Vagina (tissue), 2 donors: ENCODE measurements around the gene AJAP1. TPM values are rescaled to one million over a fixed set of nuclear protein-coding genes. Genes with fewer than 3 reads are reported as not detected.

Experiments
- DNase-seq, 2 donors: peaks; one replicate each; pipeline ENCODE4 v3.0.0-alpha.2; 2017; ENCODE audit errors: extremely low spot score in 2 of 2
- H3K27ac ChIP-seq: fragments of 200-600 bp; sonication (generic); one replicate; pipeline ENCODE4 v1.5.1; 2019
- H3K27me3 ChIP-seq: fragments of 200-600 bp; sonication (generic); one replicate; pipeline ENCODE4 v1.5.1; 2019
- H3K36me3 ChIP-seq, 2 donors: fragments of 200-600 bp; sonication (generic); one replicate each; pipeline ENCODE4 v1.5.1; 2017 to 2019
- H3K4me1 ChIP-seq: fragments of 200-600 bp; sonication (generic); one replicate; pipeline ENCODE4 v1.5.1; 2019
- H3K4me3 ChIP-seq, 2 donors: fragments of 200-600 bp; sonication (generic); 1 replicate in 1 of 2; 2 replicates in 1 of 2; pipeline ENCODE4 v1.5.1; 2016 to 2019
- H3K9me3 ChIP-seq: fragments of 200-600 bp; sonication (generic); one replicate; pipeline ENCODE4 v1.5.1; 2019
- CTCF ChIP-seq, 3 experiments: fragments of 450-650 bp in 2 of 3; fragments of 200-600 bp in 1 of 3; sonication (generic) in 1 of 3; IDR thresholded peaks; one replicate each; pipeline ENCODE4 v1.5.1; 2017 to 2019; ENCODE audit warnings: antibody characterized with exemption in 3 of 3, mild to moderate bottlenecking in 2 of 3, moderate library complexity in 2 of 3
- POLR2A ChIP-seq, 2 donors: fragments of 450-650 bp; IDR thresholded peaks; one replicate each; pipeline ENCODE4 v1.6.1; 2017; ENCODE audit warnings: antibody characterized with exemption in 2 of 2, mild to moderate bottlenecking in 2 of 2, moderate library complexity in 2 of 2
- POLR2AphosphoS5 ChIP-seq, 2 donors: sonication (generic); formaldehyde crosslinking; IDR thresholded peaks; one replicate each; pipeline ENCODE4 v1.9.0; 2017; ENCODE audit warnings: antibody characterized with exemption in 2 of 2, mild to moderate bottlenecking in 2 of 2, low read depth in 1 of 2; ENCODE audit not compliant: insufficient read depth in 1 of 2
- intact Hi-C: fragments of 100-400 bp; cut with DNase I; formaldehyde crosslinking; loops from one replicate; pipeline ENCODE4 v1.15.1; 2023
- total RNA-seq: library from RNA; depleted of rRNA; stranded (reverse); fragments of >200 nt; gene quantifications from one replicate; pipeline ENCODE4 v1.2.3, GENCODE V29; 2016

The AJAP1 gene
- total RNA-seq, 1 donor from 2014 or later = 1.7 TPM

DNA sequence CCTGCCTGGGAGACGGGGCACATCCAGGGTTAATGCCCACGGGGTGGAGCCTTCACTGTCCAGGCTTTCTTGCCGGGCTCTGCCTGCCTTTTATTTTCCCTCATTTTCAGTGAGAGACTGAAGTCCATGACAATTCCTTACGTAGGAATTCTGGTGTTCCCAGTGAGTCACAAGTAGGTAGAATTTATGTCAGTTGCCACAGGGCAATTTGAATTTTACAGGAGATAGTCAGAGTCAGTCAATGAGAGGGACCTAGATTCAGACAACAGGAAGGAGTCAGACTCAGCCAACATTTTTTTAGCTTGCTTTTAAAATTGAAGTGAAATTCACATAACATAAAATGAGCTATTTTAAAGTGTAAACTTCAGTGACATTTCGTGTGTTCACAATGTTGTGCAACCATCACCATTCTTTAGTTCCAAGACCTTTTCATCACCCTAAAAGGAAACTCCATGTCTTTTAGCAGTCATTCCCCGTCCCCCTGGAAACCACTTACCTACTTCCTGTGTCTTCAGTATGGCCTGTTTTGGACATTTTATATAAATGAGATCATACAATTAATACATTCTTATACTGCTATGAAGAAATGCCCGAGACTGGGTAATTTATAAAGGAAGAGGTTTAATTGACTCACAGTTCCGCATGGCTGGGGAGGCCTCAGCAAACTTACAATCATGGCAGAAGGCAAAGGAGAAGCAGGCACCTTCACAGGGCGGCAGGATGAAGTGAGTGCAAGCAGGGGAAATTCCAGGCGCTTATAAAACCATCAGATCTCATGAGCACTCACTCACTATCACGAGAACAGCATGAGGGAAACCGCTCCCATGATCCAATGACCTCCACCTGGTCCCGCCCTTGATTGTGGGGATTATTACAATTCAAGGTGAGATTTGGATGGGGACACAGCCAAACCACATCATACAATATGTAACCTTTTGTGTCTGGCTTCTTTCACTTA is 14.6 kb downstream of the AJAP1 start:
- no peaks in the 10 kb centered on the region for H3K27me3 ChIP-seq
- H3K36me3 ChIP-seq = no peaks in the 10 kb centered on the region
- intact Hi-C loops = no loop called here
- H3K9me3 ChIP-seq = no peaks in the 10 kb centered on the region
- H3K4me3 ChIP-seq = no peak overlapping the region
- no peak overlapping the region for H3K27ac ChIP-seq
- DNase-seq = no peak
- no peak for TF ChIP-seq POLR2A (IDR thresholded peaks at IDR 0.05)
- TF ChIP-seq POLR2AphosphoS5 (IDR thresholded peaks at IDR 0.05; ENCODE audit: insufficient read depth in 1 of 2, low read depth in 1 of 2) = no peak
- TF ChIP-seq CTCF (IDR thresholded peaks at IDR 0.05) = no peak
- no peaks in the 10 kb centered on the region for H3K4me1 ChIP-seq

DNA sequence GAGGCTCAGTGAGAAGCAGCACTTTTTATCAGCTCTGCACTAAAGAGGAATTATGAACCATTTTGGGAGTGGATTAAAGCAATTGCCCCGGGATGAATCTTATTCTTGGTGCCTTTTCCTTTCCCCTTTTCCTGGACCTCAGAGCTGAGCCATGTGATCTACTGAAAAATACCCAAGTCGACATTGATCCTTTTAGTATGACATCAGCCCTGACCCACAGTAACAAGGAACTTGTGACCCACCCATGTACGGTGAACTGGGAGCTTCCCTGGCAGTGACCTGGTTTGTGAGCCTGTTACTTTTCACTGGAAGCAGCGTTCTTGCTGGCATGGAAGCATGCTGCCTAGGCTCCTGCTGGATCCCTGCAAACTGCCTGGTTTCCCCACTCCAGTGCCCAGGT is 15.9 kb downstream of the AJAP1 start:
- Histone ChIP-seq H3K27ac (no peak overlapping the region), H3K4me1 (no peaks in the 10 kb centered on the region), H3K9me3 (no peaks in the 10 kb centered on the region), H3K4me3 (no peak overlapping the region), H3K36me3 (no peaks in the 10 kb centered on the region), H3K27me3 (no peaks in the 10 kb centered on the region)
- no peak for TF ChIP-seq POLR2A (IDR thresholded peaks at IDR 0.05)
- TF ChIP-seq CTCF (IDR thresholded peaks at IDR 0.05) = no peak
- no peak for TF ChIP-seq POLR2AphosphoS5 (IDR thresholded peaks at IDR 0.05; ENCODE audit: insufficient read depth in 1 of 2, low read depth in 1 of 2)
- intact Hi-C loops = no loop called here
- no peak for DNase-seq

GRCh38 chr1:4671828-4672227 is 17.4 kb downstream of the AJAP1 start:
- Histone ChIP-seq H3K36me3 (no peaks in the 10 kb centered on the region), H3K9me3 (no peaks in the 10 kb centered on the region), H3K4me1 (no peaks in the 10 kb centered on the region), H3K27ac (no peak overlapping the region), H3K27me3 (no peaks in the 10 kb centered on the region), H3K4me3 (no peak overlapping the region)
- DNase-seq = no peak
- TF ChIP-seq POLR2A (IDR thresholded peaks at IDR 0.05) = no peak
- TF ChIP-seq POLR2AphosphoS5 (IDR thresholded peaks at IDR 0.05; ENCODE audit: insufficient read depth in 1 of 2, low read depth in 1 of 2) = no peak
- no peak for TF ChIP-seq CTCF (IDR thresholded peaks at IDR 0.05)
- intact Hi-C loops = no loop called here

DNA sequence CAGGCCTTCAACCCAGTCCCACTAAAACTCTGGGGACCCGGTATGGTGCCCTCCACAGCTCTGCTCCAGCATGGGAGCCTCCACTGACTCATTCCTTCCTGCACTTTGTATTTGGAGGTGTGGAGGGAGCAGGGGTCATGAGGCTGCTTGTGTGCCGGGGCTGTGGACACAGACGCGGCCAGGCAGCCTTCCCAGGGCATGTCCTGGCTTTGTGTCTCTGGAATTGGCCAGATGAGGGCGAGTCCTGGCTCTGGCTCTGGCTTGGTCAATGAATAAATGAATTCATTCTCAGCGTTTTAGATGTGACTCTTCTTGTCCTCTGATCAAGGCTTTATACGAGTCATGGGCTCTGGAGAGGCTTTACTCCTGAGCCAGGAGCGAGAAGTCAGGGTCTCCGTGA is 19.1 kb downstream of the AJAP1 start:
- TF ChIP-seq CTCF (IDR thresholded peaks at IDR 0.05) (no peak), POLR2AphosphoS5 (IDR thresholded peaks at IDR 0.05; ENCODE audit: insufficient read depth in 1 of 2, low read depth in 1 of 2) (no peak), POLR2A (IDR thresholded peaks at IDR 0.05) (no peak)
- Histone ChIP-seq H3K36me3 (no peaks in the 10 kb centered on the region), H3K4me1 (no peaks in the 10 kb centered on the region), H3K4me3 (no peak overlapping the region), H3K27ac (no peak overlapping the region), H3K27me3 (no peaks in the 10 kb centered on the region), H3K9me3 (no peaks in the 10 kb centered on the region)
- intact Hi-C loops = no loop called here
- no peak for DNase-seq

DNA sequence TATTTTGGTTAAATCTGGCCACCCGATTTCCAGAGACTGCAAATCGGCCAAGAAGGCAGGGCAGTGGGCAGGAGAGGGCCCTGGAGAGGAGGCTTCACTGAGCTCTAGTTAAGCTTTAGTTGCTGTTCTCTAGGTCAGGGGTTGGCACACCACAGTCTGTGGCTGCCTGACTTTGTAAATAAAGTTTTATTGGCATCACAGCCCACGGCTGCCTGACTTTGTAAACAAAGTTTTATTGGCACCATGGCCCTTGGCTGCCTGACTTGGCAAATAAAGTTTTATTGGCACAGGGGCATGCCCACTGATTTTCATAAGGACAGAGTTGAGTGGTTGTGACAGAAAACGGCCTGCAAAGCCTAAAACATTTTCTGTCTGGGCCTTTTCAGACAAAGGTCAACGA is 19.7 kb downstream of the AJAP1 start:
- H3K27ac ChIP-seq = no peak overlapping the region
- H3K4me1 ChIP-seq = no peaks in the 10 kb centered on the region
- no peaks in the 10 kb centered on the region for H3K36me3 ChIP-seq
- H3K4me3 ChIP-seq = no peak overlapping the region
- H3K9me3 ChIP-seq = no peaks in the 10 kb centered on the region
- no peaks in the 10 kb centered on the region for H3K27me3 ChIP-seq
- intact Hi-C loops = no loop called here
- no peak for TF ChIP-seq POLR2AphosphoS5 (IDR thresholded peaks at IDR 0.05; ENCODE audit: insufficient read depth in 1 of 2, low read depth in 1 of 2)
- no peak for TF ChIP-seq POLR2A (IDR thresholded peaks at IDR 0.05)
- TF ChIP-seq CTCF (IDR thresholded peaks at IDR 0.05) = no peak
- DNase-seq = no peak
